Effector memory CD8-positive, alpha-beta T cell (primary cell): Measurements from ENCODE around the gene CABP7.

Experiments used
- ATAC-seq: fragments of 150-1000 bp; cut with Tn5 transposase; replicated peaks from 2 replicates; pipeline ENCODE4 v1.10.0; 2021; ENCODE audit warnings: mild to moderate bottlenecking, moderate library complexity
- DNase-seq, 3 experiments: peaks; one replicate each; pipeline ENCODE4 v3.0.0; 2021
- H3K27ac Mint-ChIP-seq, 2 donors: one replicate each; pipeline ENCODE4 v1.8.0; 2022; ENCODE audit warnings: mild to moderate bottlenecking in 2 of 2, mixed read lengths in 2 of 2, moderate library complexity in 2 of 2
- H3K27me3 Mint-ChIP-seq, 2 donors: one replicate each; pipeline ENCODE4 v1.8.0; 2022; ENCODE audit warnings: mixed read lengths in 2 of 2
- H3K36me3 Mint-ChIP-seq: one replicate; pipeline ENCODE4 v1.8.0; 2022; ENCODE audit warnings: mild to moderate bottlenecking, moderate library complexity, mixed read lengths; ENCODE audit not compliant: insufficient read depth
- H3K4me1 Mint-ChIP-seq, 2 donors: one replicate each; pipeline ENCODE4 v1.8.0; 2022; ENCODE audit warnings: low read depth in 2 of 2, mixed read lengths in 2 of 2
- H3K4me3 Mint-ChIP-seq, 2 donors: one replicate each; pipeline ENCODE4 v1.8.0; 2022; ENCODE audit warnings: mild to moderate bottlenecking in 2 of 2, mixed read lengths in 2 of 2, moderate library complexity in 2 of 2
- H3K9me3 Mint-ChIP-seq, 2 donors: one replicate each; pipeline ENCODE4 v1.8.0; 2022; ENCODE audit warnings: mixed read lengths in 2 of 2

CABP7 gene

GRCh38 chr22:29722151-29722550 is 2.3 kb downstream of the CABP7 start:
- no peak overlapping the region for H3K4me3 Mint-ChIP-seq
- peaks cover 4 to 8% of the 10 kb centered on the region in 2 donors for H3K4me1 Mint-ChIP-seq
- H3K27ac Mint-ChIP-seq, result no peak overlapping the region
- peaks cover 7% of the 10 kb centered on the region for H3K36me3 Mint-ChIP-seq
- DNase-seq (no peak), ATAC-seq (no peak)
- peaks cover 30 to 70% of the 10 kb centered on the region in 2 donors for H3K27me3 Mint-ChIP-seq
- H3K9me3 Mint-ChIP-seq, result no peaks in the 10 kb centered on the region

GRCh38 chr22:29722587-29722986 is 2.8 kb downstream of the CABP7 start:
- peaks cover 7% of the 10 kb centered on the region for H3K36me3 Mint-ChIP-seq
- no peak overlapping the region for H3K4me3 Mint-ChIP-seq
- no peaks in the 10 kb centered on the region for H3K9me3 Mint-ChIP-seq
- DNase-seq (no peak), ATAC-seq (no peak)
- peaks cover 26 to 65% of the 10 kb centered on the region in 2 donors for H3K27me3 Mint-ChIP-seq
- H3K27ac Mint-ChIP-seq, result no peak overlapping the region
- peaks cover 4 to 8% of the 10 kb centered on the region in 2 donors for H3K4me1 Mint-ChIP-seq

- no peak overlapping the region for H3K27ac Mint-ChIP-seq
Measured at GRCh38 chr22:29723766-29724165, 4.0 kb downstream of the CABP7 start.

GRCh38 chr22:29724843-29725242 is 5.0 kb downstream of the CABP7 start:
- Mint-ChIP-seq H3K27me3 (peaks cover 9 to 43% of the 10 kb centered on the region in 2 donors), H3K36me3 (peaks cover 3% of the 10 kb centered on the region), H3K27ac (no peak overlapping the region), H3K9me3 (no peaks in the 10 kb centered on the region), H3K4me3 (no peak overlapping the region), H3K4me1 (peaks cover 0 to 2% of the 10 kb centered on the region in 2 donors)
- ATAC-seq (no peak), DNase-seq (no peak)

More at GRCh38 chr22:29723766-29724165, 4.0 kb downstream of the CABP7 start:
- DNase-seq, result no peak
- no peaks in the 10 kb centered on the region for H3K9me3 Mint-ChIP-seq
- peaks cover 18 to 54% of the 10 kb centered on the region in 2 donors for H3K27me3 Mint-ChIP-seq
- ATAC-seq, result no peak
- H3K4me1 Mint-ChIP-seq, result peaks cover 4 to 8% of the 10 kb centered on the region in 2 donors
- H3K36me3 Mint-ChIP-seq, result peaks cover 7% of the 10 kb centered on the region
- no peak overlapping the region for H3K4me3 Mint-ChIP-seq

- Mint-ChIP-seq H3K27ac (no peak overlapping the region), H3K4me3 (no peak overlapping the region), H3K9me3 (no peaks in the 10 kb centered on the region), H3K36me3 (peaks cover 3% of the 10 kb centered on the region), H3K27me3 (peaks cover 9 to 40% of the 10 kb centered on the region in 2 donors), H3K4me1 (peaks cover 0 to 2% of the 10 kb centered on the region in 2 donors)
- ATAC-seq, result no peak
- DNase-seq, result no peak
Measured at GRCh38 chr22:29726106-29726505, 6.3 kb downstream of the CABP7 start.

- Mint-ChIP-seq H3K27me3 (peaks cover 4 to 35% of the 10 kb centered on the region in 2 donors), H3K9me3 (no peaks in the 10 kb centered on the region), H3K27ac (no peak overlapping the region), H3K4me1 (peaks cover 0 to 2% of the 10 kb centered on the region in 2 donors), H3K4me3 (no peak overlapping the region), H3K36me3 (no peaks in the 10 kb centered on the region)
- ATAC-seq, result no peak
- DNase-seq, result no peak
Measured at GRCh38 chr22:29726512-29727130, 6.8 kb downstream of the CABP7 start.

GRCh38 chr22:29727131-29727523 is 7.3 kb downstream of the CABP7 start:
- Mint-ChIP-seq H3K36me3 (no peaks in the 10 kb centered on the region), H3K27me3 (peaks cover 0 to 30% of the 10 kb centered on the region in 2 donors), H3K4me1 (peaks cover 0 to 2% of the 10 kb centered on the region in 2 donors), H3K27ac (no peak overlapping the region), H3K9me3 (no peaks in the 10 kb centered on the region), H3K4me3 (no peak overlapping the region)
- DNase-seq (no peak), ATAC-seq (no peak)

GRCh38 chr22:29729161-29729560 is 9.4 kb downstream of the CABP7 start:
- Mint-ChIP-seq H3K4me3 (no peak overlapping the region), H3K27ac (no peak overlapping the region), H3K27me3 (peaks cover 0 to 10% of the 10 kb centered on the region in 2 donors), H3K4me1 (peaks cover 0 to 2% of the 10 kb centered on the region in 2 donors), H3K36me3 (no peaks in the 10 kb centered on the region), H3K9me3 (no peaks in the 10 kb centered on the region)
- DNase-seq (no peak), ATAC-seq (no peak)

- H3K9me3 Mint-ChIP-seq, result no peaks in the 10 kb centered on the region
Measured at GRCh38 chr22:29731058-29731850, 11.5 kb downstream of the CABP7 start.

GRCh38 chr22:29732883-29733282 is 13.1 kb downstream of the CABP7 start:
- no peaks in the 10 kb centered on the region for H3K27me3 Mint-ChIP-seq
- no peak for DNase-seq
- no peak for ATAC-seq

More at GRCh38 chr22:29731058-29731850, 11.5 kb downstream of the CABP7 start:
- ATAC-seq (no peak), DNase-seq (no peak)
- no peak overlapping the region for H3K4me3 Mint-ChIP-seq
- no peaks in the 10 kb centered on the region for H3K27me3 Mint-ChIP-seq
- H3K27ac Mint-ChIP-seq, result no peak overlapping the region
- H3K4me1 Mint-ChIP-seq, result peaks cover 0 to 2% of the 10 kb centered on the region in 2 donors
- no peaks in the 10 kb centered on the region for H3K36me3 Mint-ChIP-seq

GRCh38 chr22:29733362-29734201 is 13.8 kb downstream of the CABP7 start:
- Mint-ChIP-seq H3K4me3 (no peak overlapping the region), H3K9me3 (no peaks in the 10 kb centered on the region), H3K36me3 (peaks cover 7% of the 10 kb centered on the region), H3K27ac (no peak overlapping the region), H3K4me1 (no peaks in the 10 kb centered on the region), H3K27me3 (no peaks in the 10 kb centered on the region)
- no peak for ATAC-seq
- DNase-seq, result no peak

More at GRCh38 chr22:29732883-29733282, 13.1 kb downstream of the CABP7 start:
- H3K4me1 Mint-ChIP-seq, result no peaks in the 10 kb centered on the region
- no peak overlapping the region for H3K27ac Mint-ChIP-seq
- peaks cover 3% of the 10 kb centered on the region for H3K36me3 Mint-ChIP-seq
- no peaks in the 10 kb centered on the region for H3K9me3 Mint-ChIP-seq
- no peak overlapping the region for H3K4me3 Mint-ChIP-seq

GRCh38 chr22:29734406-29734805 is 14.6 kb downstream of the CABP7 start:
- Mint-ChIP-seq H3K27ac (no peak overlapping the region), H3K27me3 (no peaks in the 10 kb centered on the region), H3K4me3 (no peak overlapping the region), H3K36me3 (peaks cover 11% of the 10 kb centered on the region), H3K9me3 (no peaks in the 10 kb centered on the region), H3K4me1 (no peaks in the 10 kb centered on the region)
- no peak for DNase-seq
- no peak for ATAC-seq

- Mint-ChIP-seq H3K9me3 (no peaks in the 10 kb centered on the region), H3K4me1 (no peaks in the 10 kb centered on the region), H3K4me3 (no peak overlapping the region), H3K27ac (no peak overlapping the region), H3K27me3 (no peaks in the 10 kb centered on the region), H3K36me3 (peaks cover 11% of the 10 kb centered on the region)
- ATAC-seq, result no peak
- no peak for DNase-seq
Measured at GRCh38 chr22:29734838-29735237, 15.0 kb downstream of the CABP7 start.
